Cerebellar cortex (tissue), 1 donor: Measurements from ENCODE around the gene NRAS.
A peak's percentile ranks its signal among the peaks of the same experiment; 100 is the strongest.
"Not testable (repeated sequence)": the region's sequence is repeated elsewhere in the genome, so short reads cannot be mapped to it uniquely, and the experiment has no call there.

Source experiments
- DNase-seq: peaks from one replicate; pipeline ENCODE4 v3.0.0-alpha.2; 2015; ENCODE audit warnings: low spot score

Gene NRAS

DNA sequence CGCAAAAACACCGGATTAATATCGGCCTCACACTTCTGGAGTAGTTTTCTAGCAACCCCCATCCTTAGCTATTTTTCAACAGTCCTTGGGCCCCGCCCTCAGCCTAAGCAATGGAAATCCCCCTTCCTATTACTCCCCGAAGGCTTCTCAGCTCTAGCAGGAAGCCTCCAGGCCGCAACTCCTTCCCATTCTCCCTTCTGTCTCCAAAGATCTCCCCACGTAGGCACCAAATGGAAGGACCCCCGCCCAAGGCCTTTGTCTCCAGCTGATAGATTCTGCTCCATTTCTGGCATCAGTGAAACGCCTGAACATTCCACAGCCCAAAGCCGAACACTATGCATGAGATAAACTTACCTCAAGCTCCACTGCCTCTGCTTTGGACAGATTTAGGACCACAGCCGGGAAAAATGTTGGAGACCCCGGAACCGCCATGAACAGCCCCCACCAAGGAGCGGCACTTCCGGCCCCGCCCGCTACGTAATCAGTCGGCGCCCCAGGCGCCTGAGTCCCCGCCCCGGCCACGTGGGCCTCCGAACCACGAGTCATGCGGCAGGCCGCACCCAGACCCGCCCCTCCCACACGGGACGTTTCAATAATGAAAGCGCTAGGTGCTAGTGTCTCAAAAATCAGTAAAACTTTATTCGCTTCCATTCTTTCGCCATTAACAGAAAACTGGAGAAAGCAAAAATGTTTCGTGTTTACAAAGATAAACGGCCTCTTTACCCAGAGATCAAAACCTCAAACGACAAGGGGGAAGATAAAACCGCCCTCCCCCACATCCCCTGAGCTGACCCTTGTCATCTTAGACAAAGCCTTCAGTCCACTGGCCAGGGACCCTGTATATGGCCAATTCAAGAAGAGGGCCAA is at the start of gene NRAS:
Gene NRAS, minus strand, starts transcription at position 468 of the 867 bp plus-strand sequence. CDS start 611 bp downstream, outside the sequence.
- DNase-seq: peak; percentile 86

DNA sequence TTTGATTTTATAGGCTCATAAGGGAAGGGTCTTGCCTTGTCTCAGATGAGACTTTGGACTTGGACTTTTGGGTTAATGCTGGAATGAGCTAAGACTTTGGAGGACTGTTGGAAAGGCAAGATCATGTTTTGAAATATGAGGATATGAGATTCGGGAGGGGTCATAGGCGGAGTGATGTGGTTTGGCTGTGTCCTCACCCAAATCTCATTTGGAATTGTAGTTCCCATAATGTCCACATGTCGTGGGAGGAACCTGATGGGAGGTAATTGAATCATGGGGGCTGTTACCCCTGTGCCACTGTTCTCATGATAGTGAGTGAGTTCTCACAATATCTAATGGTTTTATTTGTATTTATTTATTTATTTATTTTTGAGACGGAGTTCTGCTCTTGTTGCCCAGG is 48.1 kb upstream of the NRAS start:
- DNase-seq: no peak

- no peak for DNase-seq
These were observed 41.8 kb upstream of the NRAS start for GRCh38 chr1:114758256-114758832.

- DNase-seq: peak; percentile 98
These were observed 41.1 kb upstream of the NRAS start, which contains the start of gene CSDE1 for GRCh38 chr1:114757455-114758255. TSS of gene CSDE1 (minus strand) at chr1:114757984. CDS start at chr1:114739890, 18,094 bp downstream.

- DNase-seq: no peak
These were observed 40.4 kb upstream of the NRAS start for GRCh38 chr1:114756949-114757454.

DNA sequence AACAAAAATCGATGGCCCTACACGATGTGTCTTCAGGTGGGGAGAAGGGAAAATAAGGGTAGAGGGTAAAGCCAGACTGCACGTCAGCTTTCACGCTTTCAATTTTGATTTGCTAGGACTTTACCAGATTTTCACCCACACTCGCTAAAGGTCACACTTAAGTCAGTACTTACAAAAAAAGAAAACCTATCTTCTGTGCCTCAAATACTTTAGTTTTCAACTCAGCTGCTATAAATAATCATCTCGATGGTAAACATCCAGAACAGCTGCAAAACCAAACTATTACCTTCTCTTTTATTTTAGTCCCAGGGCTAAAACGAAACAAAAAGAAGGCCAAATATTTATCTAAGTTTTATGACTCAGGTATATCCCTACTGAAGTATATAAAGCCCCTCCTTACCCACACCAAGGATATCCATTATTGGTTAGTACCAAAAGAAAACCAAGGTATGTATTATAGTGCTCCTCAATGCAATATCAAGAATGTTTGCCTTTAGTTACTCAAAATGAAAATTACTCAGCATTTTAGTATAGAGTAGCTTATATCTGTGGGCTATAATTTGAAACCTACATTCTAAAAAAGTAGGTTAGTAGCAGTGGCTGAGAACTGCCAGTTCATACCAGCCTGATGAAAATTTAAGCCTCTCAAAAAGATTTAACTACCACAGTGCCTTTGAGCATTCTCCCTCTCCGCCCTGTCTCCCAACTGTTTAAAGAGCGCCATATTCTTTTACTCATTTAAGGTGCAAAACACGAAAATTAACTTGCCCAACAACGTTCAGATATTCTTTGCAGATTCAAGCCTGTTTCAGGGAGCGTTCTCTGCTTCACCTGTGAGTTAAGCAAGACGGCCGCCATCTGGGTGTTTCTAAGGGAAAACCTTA is 39.7 kb upstream of the NRAS start:
- DNase-seq: no peak

GRCh38 chr1:114755006-114755931 is 38.7 kb upstream of the NRAS start:
- no peak for DNase-seq

DNA sequence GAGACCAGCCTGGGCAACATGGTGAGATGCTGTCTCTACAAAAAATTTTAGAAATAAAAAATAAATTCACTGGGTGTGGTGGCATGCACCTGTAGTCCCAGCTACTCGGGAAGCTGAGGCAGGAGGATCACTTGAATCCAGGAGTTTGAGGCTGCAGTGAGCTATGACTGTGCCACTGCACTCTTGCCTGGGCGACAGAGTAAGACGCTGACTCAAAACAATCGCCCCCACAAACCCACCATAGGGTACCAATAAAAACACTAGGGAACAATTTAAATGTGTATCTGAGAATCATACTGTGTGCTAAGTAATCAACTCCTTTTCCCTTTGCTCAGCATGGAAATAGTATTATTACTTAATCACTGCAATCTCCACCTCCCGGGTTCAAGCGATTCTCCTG is 37.1 kb upstream of the NRAS start:
- not testable (repeated sequence) for DNase-seq

GRCh38 chr1:114753143-114753542 is 36.6 kb upstream of the NRAS start:
- no peak for DNase-seq

- DNase-seq: peak; percentile 26
These were observed 34.2 kb upstream of the NRAS start for GRCh38 chr1:114750780-114751179.

GRCh38 chr1:114749835-114750234 is 33.3 kb upstream of the NRAS start:
- no peak for DNase-seq

DNA sequence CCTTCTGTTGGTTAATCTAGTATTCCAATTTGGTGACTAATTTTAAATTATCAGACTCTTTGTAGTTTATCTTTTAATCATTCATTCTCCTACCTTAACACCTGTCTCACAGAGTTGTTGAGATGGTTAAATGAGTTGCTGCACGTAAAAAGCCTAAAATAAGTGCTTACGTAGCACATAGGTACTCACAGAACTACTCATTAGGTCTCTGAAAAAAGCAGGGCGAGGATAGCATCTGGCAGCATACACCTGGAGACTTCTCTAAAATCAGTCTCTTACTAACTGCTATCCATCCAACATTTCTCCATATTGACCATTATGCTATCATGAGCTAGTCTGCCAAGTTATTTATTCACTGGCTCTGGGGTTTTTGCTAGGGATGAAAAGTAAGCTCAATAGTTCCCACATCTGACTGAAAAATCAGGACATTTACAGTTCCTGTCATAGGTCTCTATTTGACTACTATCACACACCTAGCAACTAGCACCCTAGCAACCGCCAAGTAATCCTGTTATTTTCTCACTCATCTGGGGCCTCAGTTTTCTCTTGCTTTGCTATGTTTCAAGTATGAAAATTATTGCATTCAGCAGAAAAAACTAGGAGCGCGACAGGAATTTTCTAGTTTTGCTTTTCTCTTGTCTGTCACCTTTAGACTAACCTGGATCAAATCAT is 30.0 kb upstream of the NRAS start:
- DNase-seq: no peak

GRCh38 chr1:114745291-114745690 is 28.7 kb upstream of the NRAS start:
- DNase-seq: no peak

DNA sequence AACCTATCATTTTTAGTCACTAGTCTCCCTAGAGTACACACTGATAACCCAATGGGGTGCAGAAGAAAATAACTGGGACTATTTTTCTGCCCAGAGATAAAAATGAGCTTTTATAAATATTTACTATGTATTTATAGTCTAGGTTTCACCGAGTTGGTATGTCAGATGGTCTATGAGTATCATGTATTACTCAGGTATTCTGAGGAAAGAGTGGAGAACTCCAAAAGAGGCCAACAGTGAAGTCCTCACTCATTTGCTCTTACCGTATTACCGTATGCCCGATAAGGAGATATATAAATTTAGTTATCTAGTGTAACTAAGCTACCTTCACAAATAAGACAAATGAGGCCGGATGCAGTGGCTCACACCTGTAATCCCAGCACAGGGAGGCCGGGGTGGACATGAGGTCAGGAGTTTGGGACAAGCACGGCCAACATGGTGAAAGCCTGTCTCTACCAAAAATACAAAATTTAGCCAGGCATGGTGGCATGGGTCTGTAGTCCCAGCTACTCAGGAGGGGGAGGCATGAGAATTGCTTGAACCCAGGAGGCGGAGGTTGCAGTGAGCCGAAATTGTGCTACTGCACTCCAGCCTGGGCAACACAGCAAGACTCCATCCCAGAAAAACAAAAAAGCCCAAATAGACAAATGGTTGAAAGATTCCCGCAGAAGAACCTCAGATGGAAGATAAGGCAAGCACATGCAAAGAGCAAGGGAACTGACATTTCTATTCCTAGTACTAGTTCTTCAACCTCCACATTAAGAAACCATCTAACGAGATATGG is 25.6 kb upstream of the NRAS start:
- no peak for DNase-seq

DNA sequence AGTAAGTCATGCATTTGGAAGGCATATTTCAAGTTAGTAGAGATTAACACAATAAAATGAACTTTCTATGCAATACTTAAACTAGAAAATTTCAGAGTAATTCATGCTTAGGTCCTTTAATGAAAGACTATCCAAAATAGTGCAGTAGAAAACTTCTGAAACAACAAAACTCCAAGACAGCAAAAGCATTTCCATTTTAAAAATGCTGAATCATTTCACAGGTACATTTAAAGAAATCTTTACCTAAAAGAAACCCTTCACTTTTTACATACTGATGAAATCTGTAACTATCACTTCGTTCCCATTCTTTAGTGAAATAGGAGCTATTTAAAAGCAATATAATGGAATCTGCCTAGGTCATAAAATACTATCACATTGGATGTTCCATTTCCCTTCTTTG is 23.8 kb upstream of the NRAS start:
- DNase-seq: no peak

DNA sequence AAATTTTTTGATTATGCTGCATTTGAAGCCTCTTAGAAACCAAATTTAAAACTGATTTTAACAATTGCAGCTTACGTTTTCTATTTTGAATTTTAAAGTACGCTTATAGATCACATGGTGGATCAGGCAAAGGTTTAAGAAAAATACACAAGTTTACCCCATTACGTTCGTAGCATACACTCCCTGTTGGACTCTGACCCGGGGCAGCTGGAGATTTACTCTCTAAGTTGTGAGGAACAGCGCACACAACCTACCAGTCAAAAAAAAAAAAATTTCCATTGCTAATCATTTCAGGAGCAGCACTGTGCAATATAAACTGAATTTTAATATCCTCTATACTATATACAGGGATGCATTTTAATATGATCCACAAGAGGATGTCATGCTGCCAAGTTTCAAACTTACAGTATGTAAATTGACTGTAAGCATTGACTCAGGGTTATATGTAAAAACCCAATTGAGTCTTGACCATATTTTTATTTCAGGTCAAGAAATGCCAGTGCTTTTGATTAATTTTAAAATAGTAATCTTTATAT is 20.8 kb upstream of the NRAS start:
- DNase-seq: no peak

DNA sequence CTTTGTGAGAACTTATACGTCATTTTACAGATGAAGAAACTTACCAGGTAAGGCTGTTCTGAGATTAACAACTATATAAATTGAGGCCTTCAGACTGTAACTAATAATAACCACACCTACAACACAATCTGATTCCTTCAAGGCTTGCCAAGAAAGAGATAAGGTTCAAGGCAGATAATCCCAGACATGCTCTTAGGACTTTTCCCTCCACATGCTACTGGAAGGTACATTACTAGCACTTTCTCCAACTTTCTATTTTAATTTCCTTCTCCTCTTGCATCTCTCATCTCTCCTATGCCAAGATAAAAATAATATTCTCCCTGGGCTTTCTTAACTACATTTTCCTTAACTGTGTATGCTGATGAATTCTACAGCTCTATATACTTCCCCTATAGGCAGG is 18.9 kb upstream of the NRAS start:
- DNase-seq: no peak

GRCh38 chr1:114729782-114730181 is 13.2 kb upstream of the NRAS start:
- DNase-seq: no peak

GRCh38 chr1:114728553-114728952 is 12.0 kb upstream of the NRAS start:
- DNase-seq: no peak
